ENCODE measurements around the gene PRPF31.

- TF ChIP-seq CTCF (IDR thresholded peaks at IDR 0.05) (no peak), POLR2AphosphoS5 (IDR thresholded peaks at IDR 0.05) (no peak), POLR2A (IDR thresholded peaks at IDR 0.05) (no peak), EP300 (IDR thresholded peaks at IDR 0.05) (no peak)
These were observed 13.5 kb downstream of the PRPF31 start for GRCh38 chr19:54128796-54129616.
